SK-N-SH (cell line): ENCODE data around the gene APBB2. TPM values are rescaled to one million over a fixed set of nuclear protein-coding genes. Genes with fewer than 3 reads are reported as not detected.

Source experiments
- CTCF ChIA-PET: fragments of 300-600, 350-600 bp; formaldehyde crosslinking; extraction: SDS; loops from one replicate; lab custom pipeline; 2021; lab: Yijun Ruan, JAX
- POLR2A ChIA-PET: fragments of 350-600 bp; sonication (Branson Sonifier 250); formaldehyde crosslinking; extraction: SDS; loops from one replicate; lab custom pipeline; 2020; ENCODE audit warnings: antibody characterized with exemption, inconsistent platforms; lab: Yijun Ruan, JAX
- DNase-seq: peaks from one replicate; pipeline ENCODE4 v3.0.0; 2012
- H2AFZ ChIP-seq: fragments of 200-600 bp; sonication (generic); 2 replicates; pipeline ENCODE4 v1.8.1; 2016; ENCODE audit warnings: antibody characterized with exemption, mild to moderate bottlenecking, low read depth
- H3F3A ChIP-seq: fragments of 200-600 bp; sonication (generic); replicated peaks from 2 replicates; pipeline ENCODE3; 2016; ENCODE audit warnings: antibody characterized with exemption, mild to moderate bottlenecking; ENCODE audit not compliant: insufficient read depth
- H3K27ac ChIP-seq, 2 experiments: fragments of 200-500 bp in 1 of 2; fragments of 200-600 bp in 1 of 2; sonication (Bioruptor generic) in 1 of 2; sonication (generic), shearing (Covaris generic) in 1 of 2; 2 replicates each; pipeline versions ENCODE4 v1.5.1 to v1.6.1; 2014 to 2016; ENCODE audit warnings: low read depth in 2 of 2, inconsistent platforms in 1 of 2, low read length in 1 of 2, mild to moderate bottlenecking in 1 of 2, mixed read lengths in 1 of 2
- H3K27me3 ChIP-seq: fragments of 200-600 bp; sonication (generic), shearing (Covaris generic); 2 replicates; pipeline ENCODE4 v1.6.1; 2016; ENCODE audit warnings: mixed run types; ENCODE audit not compliant: insufficient read depth
- H3K36me3 ChIP-seq, 2 experiments: fragments of 200-500 bp in 1 of 2; fragments of 200-600 bp in 1 of 2; sonication (Bioruptor generic) in 1 of 2; sonication (generic) in 1 of 2; replicated peaks in 1 of 2; 2 replicates each; pipeline versions ENCODE3 to v1.5.1; 2014 to 2016; ENCODE audit warnings: low read length in 1 of 2, mild to moderate bottlenecking in 1 of 2; ENCODE audit not compliant: insufficient read depth in 2 of 2, control insufficient read depth in 1 of 2
- H3K4me1 ChIP-seq, 2 experiments: fragments of 200-500 bp in 1 of 2; fragments of 200-600 bp in 1 of 2; sonication (Bioruptor generic) in 1 of 2; sonication (generic), shearing (Covaris generic) in 1 of 2; 2 replicates each; pipeline versions ENCODE4 v1.5.1 to v1.6.1; 2014 to 2016; ENCODE audit warnings: low read depth in 1 of 2, low read length in 1 of 2, mixed run types in 1 of 2; ENCODE audit not compliant: insufficient read depth in 2 of 2, control insufficient read depth in 1 of 2
- H3K4me2 ChIP-seq: fragments of 200-600 bp; sonication (generic), shearing (Covaris generic); 2 replicates; pipeline ENCODE4 v1.6.1; 2017; ENCODE audit warnings: mixed run types
- H3K4me3 ChIP-seq, 2 experiments: fragments of 200-500 bp in 1 of 2; fragments of 200-600 bp in 1 of 2; sonication (Bioruptor generic) in 1 of 2; sonication (generic), shearing (Covaris generic) in 1 of 2; 2 replicates each; pipeline versions ENCODE4 v1.5.1 to v1.8.1; 2014 to 2016; ENCODE audit warnings: low read depth in 2 of 2, inconsistent platforms in 1 of 2, low read length in 1 of 2, mild to moderate bottlenecking in 1 of 2, mixed read lengths in 1 of 2, moderate library complexity in 1 of 2
- H3K79me2 ChIP-seq: fragments of 200-600 bp; sonication (generic); 2 replicates; pipeline ENCODE4 v1.8.1; 2017; ENCODE audit warnings: mild to moderate bottlenecking; ENCODE audit not compliant: insufficient read depth
- H3K9ac ChIP-seq: fragments of 200-600 bp; sonication (generic); 2 replicates; pipeline ENCODE4 v1.6.1; 2017; ENCODE audit warnings: mixed run types
- H3K9me2 ChIP-seq: fragments of 200-600 bp; sonication (generic); 2 replicates; pipeline ENCODE4 v1.6.1; 2017; ENCODE audit warnings: mixed run types
- H3K9me3 ChIP-seq: fragments of 200-600 bp; sonication (generic); 2 replicates; pipeline ENCODE4 v1.6.1; 2017; ENCODE audit warnings: mixed run types, mild to moderate bottlenecking, moderate library complexity
- H4K20me1 ChIP-seq: fragments of 200-600 bp; sonication (generic); 2 replicates; pipeline ENCODE4 v1.6.1; 2017; ENCODE audit warnings: mild to moderate bottlenecking, mixed run types; ENCODE audit not compliant: insufficient read depth
- EP300 ChIP-seq, 2 experiments: IDR thresholded peaks; 2 replicates each; pipeline versions ENCODE4 v1.4.0 to v1.6.1; 2012; ENCODE audit warnings: borderline replicate concordance in 1 of 2, low read depth in 1 of 2, low read length in 1 of 2
- FOSL2 ChIP-seq: IDR thresholded peaks from 2 replicates; pipeline ENCODE4 v1.4.0; 2012; ENCODE audit warnings: low read depth, mild to moderate bottlenecking, moderate library complexity, borderline replicate concordance
- FOXJ3 ChIP-seq: sonication (generic); formaldehyde crosslinking; IDR thresholded peaks from 2 replicates; pipeline ENCODE4 v1.5.1; 2020; ENCODE audit warnings: mild to moderate bottlenecking, missing genetic modification reagents
- GABPA ChIP-seq: IDR thresholded peaks from 2 replicates; pipeline ENCODE4 v1.4.0; 2012; ENCODE audit warnings: low read depth, mild to moderate bottlenecking
- GATA2 ChIP-seq: sonication (generic); formaldehyde crosslinking; IDR thresholded peaks from 2 replicates; pipeline ENCODE4 v1.5.0; 2020; ENCODE audit warnings: mild to moderate bottlenecking, missing genetic modification reagents
- JUND ChIP-seq: IDR thresholded peaks from 2 replicates; pipeline ENCODE4 v1.4.0; 2012
- MXI1 ChIP-seq: IDR thresholded peaks from 2 replicates; pipeline ENCODE4 v1.6.1; 2012; ENCODE audit warnings: mild to moderate bottlenecking, low read depth, low read length, improper control_type of control experiment
- NFIC ChIP-seq: IDR thresholded peaks from 2 replicates; pipeline ENCODE4 v1.4.0; 2012; ENCODE audit warnings: borderline replicate concordance
- PBX3 ChIP-seq: IDR thresholded peaks from 2 replicates; pipeline ENCODE4; 2012
- POLR2AphosphoS5 ChIP-seq: IDR thresholded peaks from 2 replicates; pipeline ENCODE4 v1.6.1; 2012; ENCODE audit warnings: low read depth, low read length
- RCOR1 ChIP-seq: fragments of 150-350 bp; IDR thresholded peaks from 2 replicates; pipeline ENCODE4 v1.6.1; 2017; ENCODE audit warnings: antibody characterized with exemption, low read length
- REST ChIP-seq: IDR thresholded peaks from 2 replicates; pipeline ENCODE4 v1.6.1; 2012; ENCODE audit warnings: mild to moderate bottlenecking, low read depth, low read length, moderate library complexity
- RFX5 ChIP-seq: IDR thresholded peaks from 2 replicates; pipeline ENCODE4 v1.6.1; 2012; ENCODE audit warnings: mild to moderate bottlenecking, improper control_type of control experiment, low read length
- RXRA ChIP-seq: IDR thresholded peaks from 2 replicates; pipeline ENCODE4 v1.4.0; 2012; ENCODE audit warnings: low read depth, mild to moderate bottlenecking, borderline replicate concordance
- SIN3A ChIP-seq: IDR thresholded peaks from 2 replicates; pipeline ENCODE4 v1.6.1; 2012; ENCODE audit warnings: low read depth, mild to moderate bottlenecking, low read length, moderate library complexity, borderline replicate concordance
- SMC3 ChIP-seq: IDR thresholded peaks from 2 replicates; pipeline ENCODE4 v1.6.1; 2012; ENCODE audit warnings: low read depth, low read length, improper control_type of control experiment
- TCF12 ChIP-seq: IDR thresholded peaks from 2 replicates; pipeline ENCODE4 v1.4.0; 2012
- TEAD4 ChIP-seq: IDR thresholded peaks from 2 replicates; pipeline ENCODE4 v1.4.0; 2012; ENCODE audit warnings: mild to moderate bottlenecking, borderline replicate concordance; ENCODE audit not compliant: insufficient read depth
- WGBS: methylation state at CpG from one replicate; pipeline ENCODE4 v1.1.6; 2017; ENCODE audit warnings: low lambda C conversion rate; 5-methylcytosine and 5-hydroxymethylcytosine counted together
- polyA plus RNA-seq, 3 experiments: library from polyadenylated mRNA; depleted of rRNA; stranded (reverse); fragments of >200 nt; gene quantifications; 2 replicates each; pipeline ENCODE4 v1.2.3, GENCODE V29; 2012
- TF ChIP-seq, protein P1 (sequence below): fragments of 150-350 bp; IDR thresholded peaks from 2 replicates; pipeline ENCODE4 v1.6.1; 2016; ENCODE audit warnings: mild to moderate bottlenecking, low read depth, low read length
- TF ChIP-seq, protein P2 (sequence below): fragments of 150-350 bp; IDR thresholded peaks from 2 replicates; pipeline ENCODE4 v1.6.1; 2017; ENCODE audit warnings: antibody characterized with exemption, low read length, low read depth, borderline replicate concordance

APBB2 gene
- polyA plus RNA-seq, 1 of the 3 experiments (the other 2 are of a cell fraction): 49.8 TPM

GRCh38 chr4:40845154-40845835 is 369.0 kb downstream of the APBB2 start (continued):
- TF ChIP-seq REST (no peak), SMC3 (no peak)
- TF ChIP-seq, all 33 proteins: peak for 0

- no peak for DNase-seq
- H3K27ac ChIP-seq: no peak overlapping the region
- H3K4me3 ChIP-seq: no peak overlapping the region
- H3K9ac ChIP-seq: no peak overlapping the region
- CTCF ChIA-PET: interaction anchor here (0.8 to 10.6 kb wide), 7 partner anchors 10 to 107 kb away, joined by 3 to 88 read pairs (median 3); no protein-coding TSS in a partner anchor
- TF ChIP-seq POLR2AphosphoS5 (no peak), EP300 (IDR thresholded peaks at IDR 0.05; ENCODE audit: borderline replicate concordance in 1 of 2, low read depth in 1 of 2, low read length in 1 of 2) (no peak), GATA2 (CRISPR knock-in tag) (no peak), SIN3A (no peak), JUND (no peak), PBX3 (no peak), TCF12 (no peak), NFIC (no peak), FOSL2 (no peak), RXRA (no peak), FOXJ3 (no peak), GABPA (no peak), RCOR1 (no peak), MXI1 (no peak), RFX5 (no peak), TEAD4 (no peak), REST (no peak)
- TF ChIP-seq, protein P1, sequence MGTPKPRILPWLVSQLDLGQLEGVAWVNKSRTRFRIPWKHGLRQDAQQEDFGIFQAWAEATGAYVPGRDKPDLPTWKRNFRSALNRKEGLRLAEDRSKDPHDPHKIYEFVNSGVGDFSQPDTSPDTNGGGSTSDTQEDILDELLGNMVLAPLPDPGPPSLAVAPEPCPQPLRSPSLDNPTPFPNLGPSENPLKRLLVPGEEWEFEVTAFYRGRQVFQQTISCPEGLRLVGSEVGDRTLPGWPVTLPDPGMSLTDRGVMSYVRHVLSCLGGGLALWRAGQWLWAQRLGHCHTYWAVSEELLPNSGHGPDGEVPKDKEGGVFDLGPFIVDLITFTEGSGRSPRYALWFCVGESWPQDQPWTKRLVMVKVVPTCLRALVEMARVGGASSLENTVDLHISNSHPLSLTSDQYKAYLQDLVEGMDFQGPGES: no peak
- TF ChIP-seq, protein P2, sequence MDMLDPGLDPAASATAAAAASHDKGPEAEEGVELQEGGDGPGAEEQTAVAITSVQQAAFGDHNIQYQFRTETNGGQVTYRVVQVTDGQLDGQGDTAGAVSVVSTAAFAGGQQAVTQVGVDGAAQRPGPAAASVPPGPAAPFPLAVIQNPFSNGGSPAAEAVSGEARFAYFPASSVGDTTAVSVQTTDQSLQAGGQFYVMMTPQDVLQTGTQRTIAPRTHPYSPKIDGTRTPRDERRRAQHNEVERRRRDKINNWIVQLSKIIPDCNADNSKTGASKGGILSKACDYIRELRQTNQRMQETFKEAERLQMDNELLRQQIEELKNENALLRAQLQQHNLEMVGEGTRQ: no peak
- H3K4me2 ChIP-seq: no peak overlapping the region
- H3F3A ChIP-seq: peaks cover 6% of the 10 kb centered on the region
- peaks cover 6 to 7% of the 10 kb centered on the region in 2 experiments for H3K36me3 ChIP-seq
- no peaks in the 10 kb centered on the region for H4K20me1 ChIP-seq
- POLR2A ChIA-PET: no interaction called here
- H3K9me2 ChIP-seq: no peaks in the 10 kb centered on the region
- 91% methylated on average over 4 of the region's 6 CpGs for WGBS
- no peaks in the 10 kb centered on the region for H3K27me3 ChIP-seq
- no peaks in the 10 kb centered on the region for H3K9me3 ChIP-seq
- H2AFZ ChIP-seq: no peak overlapping the region
- peaks cover 16% of the 10 kb centered on the region for H3K79me2 ChIP-seq
- peaks cover 0 to 27% of the 10 kb centered on the region in 2 experiments; a peak in 1 of 4 replicates for H3K4me1 ChIP-seq
Observed at GRCh38 chr4:40844261-40844660, 370.1 kb downstream of the APBB2 start.
